Stimulated activated effector memory CD8-positive, alpha-beta T cell treated with anti-CD3 and anti-CD28 coated beads, Interleukin-12 subunit alpha, Interleukin-12 subunit beta, amount 100 ng/mL, for 72 hours (primary cell): ENCODE measurements around the gene ATP2B1.

Experiments
- ATAC-seq: fragments of 150-1000 bp; cut with Tn5 transposase; 2 replicates; pipeline ENCODE4 v1.10.0; 2021
- DNase-seq, 2 donors: peaks; one replicate each; pipeline ENCODE4 v3.0.0; 2021 to 2022; ENCODE audit warnings: low spot score in 2 of 2
- H3K27ac Mint-ChIP-seq: one replicate; pipeline ENCODE4 v1.8.0; 2022; ENCODE audit warnings: mild to moderate bottlenecking, mixed read lengths
- H3K36me3 Mint-ChIP-seq: one replicate; pipeline ENCODE4 v1.8.0; 2022; ENCODE audit warnings: mild to moderate bottlenecking, mixed read lengths
- H3K4me1 Mint-ChIP-seq: one replicate; pipeline ENCODE4 v1.8.0; 2022; ENCODE audit warnings: mixed read lengths
- H3K4me3 Mint-ChIP-seq: one replicate; pipeline ENCODE4 v1.8.0; 2022; ENCODE audit warnings: mild to moderate bottlenecking, mixed read lengths
- H3K9me3 Mint-ChIP-seq: one replicate; pipeline ENCODE4 v1.8.0; 2022; ENCODE audit warnings: mixed read lengths

Gene ATP2B1

GRCh38 chr12:89686311-89686710 lies 22.3 kb downstream of the ATP2B1 start:
- peaks cover 4% of the 10 kb centered on the region for H3K9me3 Mint-ChIP-seq
- DNase-seq: no peak
- no peaks in the 10 kb centered on the region for H3K36me3 Mint-ChIP-seq
- no peak for ATAC-seq
- no peak overlapping the region for H3K4me3 Mint-ChIP-seq
- H3K4me1 Mint-ChIP-seq: peaks cover 54% of the 10 kb centered on the region
- H3K27ac Mint-ChIP-seq: no peak overlapping the region

- Mint-ChIP-seq H3K9me3 (peaks cover 10% of the 10 kb centered on the region), H3K4me3 (no peak overlapping the region), H3K4me1 (peaks cover 54% of the 10 kb centered on the region), H3K27ac (no peak overlapping the region), H3K36me3 (no peaks in the 10 kb centered on the region)
- ATAC-seq (no peak), DNase-seq (no peak)
Measured at GRCh38 chr12:89685363-89685972, 23.2 kb downstream of the ATP2B1 start.

DNA sequence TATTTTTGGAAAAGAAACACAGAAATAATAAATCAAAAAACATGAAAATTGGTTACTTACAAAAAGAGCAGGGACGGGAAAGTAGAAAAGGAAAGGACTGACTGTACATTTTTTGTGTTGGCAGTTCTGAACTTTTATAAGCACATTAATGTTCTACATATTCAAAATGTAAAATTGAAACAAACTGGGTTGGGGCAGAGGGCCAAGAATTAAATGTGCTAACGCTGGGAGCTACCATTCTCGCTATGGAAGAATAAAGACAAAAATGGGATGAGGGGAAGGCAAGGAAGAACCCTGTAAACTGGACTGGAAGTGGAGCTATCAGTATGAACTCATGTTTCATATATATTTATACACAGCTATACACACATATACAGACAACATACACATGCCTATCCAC lies 24.5 kb downstream of the ATP2B1 start:
- ATAC-seq (no peak), DNase-seq (no peak)
- Mint-ChIP-seq H3K27ac (no peak overlapping the region), H3K9me3 (peaks cover 14% of the 10 kb centered on the region), H3K4me1 (peaks cover 57% of the 10 kb centered on the region), H3K4me3 (no peak overlapping the region), H3K36me3 (no peaks in the 10 kb centered on the region)

DNA sequence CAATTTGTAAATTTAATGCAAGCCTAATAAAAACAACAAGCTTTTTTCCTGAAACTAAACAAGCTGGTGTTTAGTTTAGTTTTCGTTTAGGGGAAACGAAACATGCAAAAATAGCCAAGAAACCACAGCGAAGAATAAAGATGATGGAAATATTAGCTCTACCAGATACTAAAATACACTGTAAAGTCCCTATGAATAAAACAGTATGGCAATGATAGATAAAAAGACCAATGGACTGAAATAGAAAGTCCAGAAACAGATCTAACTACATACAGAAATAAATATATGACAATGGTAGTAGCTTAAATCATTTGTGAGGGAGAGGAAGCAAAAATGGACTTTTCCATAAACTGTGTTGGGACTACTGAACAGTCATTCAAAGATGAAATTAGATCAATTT lies 26.4 kb downstream of the ATP2B1 start:
- Mint-ChIP-seq H3K4me1 (peaks cover 56% of the 10 kb centered on the region), H3K36me3 (no peaks in the 10 kb centered on the region), H3K4me3 (no peak overlapping the region), H3K9me3 (peaks cover 14% of the 10 kb centered on the region), H3K27ac (no peak overlapping the region)
- DNase-seq (no peak), ATAC-seq (no peak)

DNA sequence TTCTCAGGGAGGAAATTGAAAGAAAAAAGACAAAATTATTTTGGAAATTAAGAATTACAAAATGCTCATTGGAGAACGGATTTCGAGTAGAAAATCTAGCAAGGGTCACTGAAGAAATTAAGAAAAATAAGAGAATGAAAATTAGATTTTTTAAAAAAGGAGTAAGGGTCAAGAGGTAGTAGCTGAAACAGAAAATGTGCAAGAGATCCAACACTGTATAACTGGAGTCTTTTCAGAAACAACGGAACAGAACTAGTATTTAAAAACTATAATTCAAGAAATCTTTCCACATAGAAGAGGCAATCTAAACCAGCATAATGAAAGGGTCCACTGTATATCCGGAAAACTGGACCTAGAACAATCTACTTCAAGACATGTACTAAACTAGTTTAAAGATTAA lies 28.2 kb downstream of the ATP2B1 start:
- no peak overlapping the region for H3K27ac Mint-ChIP-seq
- H3K36me3 Mint-ChIP-seq: no peaks in the 10 kb centered on the region
- H3K4me1 Mint-ChIP-seq: peaks cover 50% of the 10 kb centered on the region
- no peak overlapping the region for H3K4me3 Mint-ChIP-seq
- ATAC-seq (no peak), DNase-seq (no peak)
- peaks cover 14% of the 10 kb centered on the region for H3K9me3 Mint-ChIP-seq

GRCh38 chr12:89679631-89680030 lies 29.0 kb downstream of the ATP2B1 start:
- H3K4me1 Mint-ChIP-seq: peaks cover 46% of the 10 kb centered on the region
- no peaks in the 10 kb centered on the region for H3K36me3 Mint-ChIP-seq
- peaks cover 14% of the 10 kb centered on the region for H3K9me3 Mint-ChIP-seq
- H3K27ac Mint-ChIP-seq: no peak overlapping the region
- DNase-seq (no peak), ATAC-seq (no peak)
- H3K4me3 Mint-ChIP-seq: no peak overlapping the region

DNA sequence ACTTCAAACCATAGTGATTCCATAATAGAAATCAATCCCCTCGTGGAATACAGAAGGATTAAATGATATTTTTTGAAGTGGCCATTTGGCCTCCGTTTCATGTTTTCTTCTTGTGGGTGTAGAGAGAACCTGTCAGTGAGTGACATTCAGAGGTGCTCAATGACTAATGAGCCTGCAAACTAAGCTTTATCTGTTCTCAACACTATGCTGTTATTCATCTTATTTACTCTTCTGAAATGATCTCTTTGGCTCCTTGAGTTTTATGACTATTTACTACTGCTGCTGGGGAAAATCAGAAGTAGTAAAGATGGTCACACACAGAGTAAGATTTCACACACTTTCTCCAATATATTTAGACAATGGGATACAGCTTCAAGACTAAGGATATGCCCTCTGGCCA lies 30.4 kb downstream of the ATP2B1 start:
- Mint-ChIP-seq H3K36me3 (no peaks in the 10 kb centered on the region), H3K27ac (no peak overlapping the region), H3K4me1 (peaks cover 47% of the 10 kb centered on the region), H3K9me3 (peaks cover 14% of the 10 kb centered on the region), H3K4me3 (no peak overlapping the region)
- ATAC-seq: peak; percentile 95
- no peak for DNase-seq

GRCh38 chr12:89676930-89677329 lies 31.7 kb downstream of the ATP2B1 start:
- no peak for ATAC-seq

GRCh38 chr12:89674326-89674942 lies 34.2 kb downstream of the ATP2B1 start:
- Mint-ChIP-seq H3K9me3 (no peaks in the 10 kb centered on the region), H3K36me3 (peaks cover 9% of the 10 kb centered on the region), H3K4me3 (no peak overlapping the region), H3K4me1 (peaks cover 66% of the 10 kb centered on the region), H3K27ac (no peak overlapping the region)
- DNase-seq: no peak
- no peak for ATAC-seq

More at GRCh38 chr12:89676930-89677329, 31.7 kb downstream of the ATP2B1 start:
- Mint-ChIP-seq H3K36me3 (peaks cover 8% of the 10 kb centered on the region), H3K4me3 (no peak overlapping the region), H3K4me1 (peaks cover 59% of the 10 kb centered on the region), H3K27ac (no peak overlapping the region), H3K9me3 (peaks cover 9% of the 10 kb centered on the region)
- no peak for DNase-seq

DNA sequence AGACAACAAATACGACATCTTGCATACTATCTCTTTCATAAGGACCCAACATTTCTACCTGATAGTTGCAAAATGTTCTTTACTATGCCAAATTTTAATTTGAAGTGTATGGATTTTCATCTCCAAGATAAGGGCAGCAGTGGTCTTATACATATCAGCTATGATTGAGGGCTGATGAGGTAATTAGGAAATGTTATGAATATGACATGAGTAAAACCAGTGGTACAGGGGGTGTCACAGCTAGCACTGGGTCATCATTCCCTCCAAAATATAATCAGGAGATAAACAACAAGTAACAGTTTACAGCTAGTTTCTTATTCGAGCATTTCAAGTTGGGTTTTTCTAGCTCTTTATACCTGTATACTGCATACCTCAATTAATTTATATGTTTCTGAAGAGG lies 35.0 kb downstream of the ATP2B1 start:
- peaks cover 70% of the 10 kb centered on the region for H3K4me1 Mint-ChIP-seq
- no peaks in the 10 kb centered on the region for H3K9me3 Mint-ChIP-seq
- DNase-seq (no peak), ATAC-seq (peak; percentile 58)
- H3K36me3 Mint-ChIP-seq: peaks cover 9% of the 10 kb centered on the region
- H3K4me3 Mint-ChIP-seq: no peak overlapping the region
- peak overlapping the region; percentile 35 for H3K27ac Mint-ChIP-seq

GRCh38 chr12:89672589-89672979 lies 36.1 kb downstream of the ATP2B1 start:
- H3K4me3 Mint-ChIP-seq: peak overlapping the region; percentile 31
- H3K4me1 Mint-ChIP-seq: peaks cover 65% of the 10 kb centered on the region
- peak overlapping the region; percentile 69 for H3K27ac Mint-ChIP-seq

GRCh38 chr12:89671469-89671868 lies 37.2 kb downstream of the ATP2B1 start:
- DNase-seq: no peak
- no peak for ATAC-seq
- Mint-ChIP-seq H3K9me3 (no peaks in the 10 kb centered on the region), H3K36me3 (peaks cover 9% of the 10 kb centered on the region), H3K4me1 (peaks cover 70% of the 10 kb centered on the region), H3K27ac (peak overlapping the region; percentile 69), H3K4me3 (peak overlapping the region; percentile 31)

More at GRCh38 chr12:89672589-89672979, 36.1 kb downstream of the ATP2B1 start:
- no peak for ATAC-seq
- no peak for DNase-seq
- Mint-ChIP-seq H3K9me3 (no peaks in the 10 kb centered on the region), H3K36me3 (peaks cover 9% of the 10 kb centered on the region)

DNA sequence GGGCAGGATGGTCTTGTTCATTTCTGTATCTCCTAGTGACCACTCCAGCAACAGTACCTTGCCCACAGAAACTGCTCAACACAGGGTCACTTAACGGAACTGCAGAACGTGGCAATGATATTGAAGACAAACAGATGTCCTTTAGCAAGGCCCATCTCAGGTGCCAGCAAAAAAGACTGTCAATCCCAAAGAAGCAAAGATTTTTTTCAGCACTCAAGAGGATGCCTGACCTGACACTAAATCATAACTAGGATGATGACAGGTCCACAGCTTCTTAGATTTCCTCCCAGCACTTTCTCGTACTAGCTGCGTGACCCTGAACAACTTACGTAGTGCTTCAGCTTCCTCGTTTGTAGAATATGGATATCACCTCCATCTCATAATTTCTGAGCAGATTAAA lies 39.4 kb downstream of the ATP2B1 start:
- Mint-ChIP-seq H3K27ac (peak overlapping the region; percentile 60), H3K36me3 (peaks cover 9% of the 10 kb centered on the region), H3K4me1 (peaks cover 70% of the 10 kb centered on the region), H3K9me3 (no peaks in the 10 kb centered on the region), H3K4me3 (no peak overlapping the region)
- DNase-seq (no peak), ATAC-seq (no peak)

GRCh38 chr12:89665556-89665955 lies 43.1 kb downstream of the ATP2B1 start:
- peaks cover 60% of the 10 kb centered on the region for H3K4me1 Mint-ChIP-seq
- H3K4me3 Mint-ChIP-seq: no peak overlapping the region
- H3K9me3 Mint-ChIP-seq: no peaks in the 10 kb centered on the region
- no peaks in the 10 kb centered on the region for H3K36me3 Mint-ChIP-seq
- H3K27ac Mint-ChIP-seq: no peak overlapping the region
- DNase-seq (no peak), ATAC-seq (no peak)

- no peak for DNase-seq
- H3K36me3 Mint-ChIP-seq: no peaks in the 10 kb centered on the region
- peaks cover 53% of the 10 kb centered on the region for H3K4me1 Mint-ChIP-seq
- no peak overlapping the region for H3K4me3 Mint-ChIP-seq
- ATAC-seq: no peak
- no peaks in the 10 kb centered on the region for H3K9me3 Mint-ChIP-seq
- H3K27ac Mint-ChIP-seq: no peak overlapping the region
Measured at GRCh38 chr12:89664441-89664840, 44.2 kb downstream of the ATP2B1 start.

DNA sequence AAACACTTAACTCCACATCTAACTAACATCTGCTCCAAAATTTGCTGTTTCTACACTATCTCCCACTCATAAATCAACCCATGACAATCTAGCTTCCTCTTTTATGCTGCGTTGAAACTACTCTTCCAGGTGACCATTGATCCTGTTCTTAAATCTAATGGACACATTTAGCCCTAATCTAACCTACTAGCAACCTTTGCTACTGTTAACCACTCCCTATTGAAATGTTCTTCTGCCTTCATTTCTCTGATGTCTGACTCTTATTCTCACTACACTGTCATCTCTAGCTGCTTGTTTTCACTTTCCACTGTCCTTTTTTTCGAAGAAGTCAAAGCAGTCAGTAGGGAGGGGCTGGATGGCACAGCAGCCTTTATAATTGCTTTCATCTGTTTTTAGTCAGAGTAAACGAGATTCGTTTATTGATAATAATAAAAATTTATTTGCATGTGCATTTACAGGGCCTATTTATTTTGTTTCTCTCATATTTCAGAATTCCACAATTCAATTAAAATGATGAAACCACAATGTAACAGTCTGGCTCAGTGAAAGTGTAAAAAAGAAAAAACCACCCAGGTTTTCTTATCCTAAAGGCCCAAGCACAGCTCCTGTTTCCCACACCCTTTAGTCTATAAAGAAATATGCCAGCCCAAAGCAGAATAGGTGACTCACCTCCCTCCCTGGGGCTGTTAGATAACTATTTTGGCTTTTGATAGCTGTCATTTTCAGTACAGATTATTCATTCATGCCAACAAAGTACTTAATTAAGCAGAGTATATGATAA lies 44.9 kb downstream of the ATP2B1 start:
- Mint-ChIP-seq H3K36me3 (no peaks in the 10 kb centered on the region), H3K4me3 (peak overlapping the region; percentile 0), H3K4me1 (peaks cover 47% of the 10 kb centered on the region), H3K27ac (no peak overlapping the region), H3K9me3 (no peaks in the 10 kb centered on the region)
- peak; percentile 90 for ATAC-seq
- no peak for DNase-seq
